Uterus (tissue), 4 donors: Measurements from ENCODE around the gene HTR3C. TPM values are rescaled to one million over a fixed set of nuclear protein-coding genes. Genes with fewer than 3 reads are reported as not detected.
"Not testable (repeated sequence)": the region's sequence is repeated elsewhere in the genome, so short reads cannot be mapped to it uniquely, and the experiment has no call there.

Experiments used
- DNase-seq, 2 donors: peaks; one replicate each; pipeline ENCODE4 v3.0.0-alpha.2; 2019 to 2020
- H3K27ac ChIP-seq, 2 donors: fragments of 200-600 bp; sonication (generic); 1 replicate in 1 of 2; 2 replicates in 1 of 2; pipeline ENCODE4 v1.5.1; 2016 to 2018
- H3K27me3 ChIP-seq, 2 donors: fragments of 200-600 bp; sonication (generic); one replicate each; pipeline ENCODE4 v1.5.1; 2018 to 2019; ENCODE audit warnings: control low read depth in 1 of 2
- H3K36me3 ChIP-seq, 2 donors: fragments of 200-600 bp; sonication (generic); one replicate each; pipeline ENCODE4 v1.5.1; 2019; ENCODE audit warnings: control low read depth in 1 of 2
- H3K4me1 ChIP-seq, 2 donors: fragments of 200-600 bp; sonication (generic); one replicate each; pipeline ENCODE4 v1.5.1; 2018 to 2019; ENCODE audit warnings: control low read depth in 1 of 2
- H3K4me3 ChIP-seq, 2 donors: fragments of 200-600 bp; sonication (generic); 1 replicate in 1 of 2; 2 replicates in 1 of 2; pipeline ENCODE4 v1.5.1; 2018 to 2019; ENCODE audit warnings: mild to moderate bottlenecking in 1 of 2
- H3K9me3 ChIP-seq, 2 donors: fragments of 200-600 bp; sonication (generic); one replicate each; pipeline ENCODE4 v1.5.1; 2019; ENCODE audit warnings: control low read depth in 1 of 2
- CTCF ChIP-seq, 4 experiments: fragments of 200-600 bp in 2 of 4; fragments of 450-650 bp in 2 of 4; sonication (generic) in 2 of 4; IDR thresholded peaks; one replicate each; pipeline ENCODE4 v1.5.1; 2016 to 2019; ENCODE audit warnings: antibody characterized with exemption in 4 of 4, mild to moderate bottlenecking in 2 of 4, moderate library complexity in 1 of 4
- POLR2A ChIP-seq, 2 donors: fragments of 450-650 bp; IDR thresholded peaks; one replicate each; pipeline ENCODE4 v1.6.1; 2016; ENCODE audit warnings: antibody characterized with exemption in 2 of 2, mild to moderate bottlenecking in 1 of 2, moderate library complexity in 1 of 2
- intact Hi-C: fragments of 100-400 bp; cut with DNase I; formaldehyde crosslinking; loops from one replicate; pipeline ENCODE4 v1.15.1; 2023; ENCODE audit warnings: low total_unique reads
- total RNA-seq, 4 donors: library from RNA; depleted of rRNA in 3 of 4; stranded (reverse); fragments of >200 nt in 3 of 4; gene quantifications; one replicate each; pipeline versions ENCODE4 v1.1.0 to v1.2.4, GENCODE V29; 2014 to 2023
- donor health status: DM: yes; HTN: yes; CAD: no.

Gene HTR3C
- under 1 TPM in 1 of 4 donors, not detected in 3; 0.29 TPM for total RNA-seq

- TF ChIP-seq POLR2A (IDR thresholded peaks at IDR 0.05) (no peak), CTCF (IDR thresholded peaks at IDR 0.05) (no peak)
- Histone ChIP-seq H3K36me3 (no peaks in the 10 kb centered on the region), H3K4me1 (no peaks in the 10 kb centered on the region), H3K27me3 (no peaks in the 10 kb centered on the region), H3K9me3 (no peaks in the 10 kb centered on the region), H3K4me3 (no peak within 1 kb of the TSS), H3K27ac (no peak within 1 kb of the TSS)
- no peak for DNase-seq
- intact Hi-C loops: no loop called here
Measured at GRCh38 chr3:184052767-184053166, at the start of gene HTR3C. Gene HTR3C, plus strand, starts transcription at chr3:184053047. Its CDS starts 34 bp downstream, at chr3:184053081.

GRCh38 chr3:184003187-184003967 lies 49.5 kb upstream of the HTR3C start:
- no peaks in the 10 kb centered on the region for H3K4me1 ChIP-seq
- H3K27ac ChIP-seq: no peak overlapping the region

GRCh38 chr3:184004476-184004875 lies 48.4 kb upstream of the HTR3C start:
- Histone ChIP-seq H3K9me3 (no peaks in the 10 kb centered on the region), H3K36me3 (no peaks in the 10 kb centered on the region), H3K4me1 (no peaks in the 10 kb centered on the region), H3K4me3 (no peak overlapping the region), H3K27me3 (no peaks in the 10 kb centered on the region), H3K27ac (no peak overlapping the region)
- TF ChIP-seq POLR2A (IDR thresholded peaks at IDR 0.05) (no peak), CTCF (IDR thresholded peaks at IDR 0.05) (no peak)
- intact Hi-C loops: no loop called here
- DNase-seq: no peak

More at GRCh38 chr3:184003187-184003967, 49.5 kb upstream of the HTR3C start:
- Histone ChIP-seq H3K36me3 (no peaks in the 10 kb centered on the region), H3K4me3 (no peak overlapping the region), H3K9me3 (no peaks in the 10 kb centered on the region), H3K27me3 (no peaks in the 10 kb centered on the region)
- TF ChIP-seq POLR2A (IDR thresholded peaks at IDR 0.05) (no peak), CTCF (IDR thresholded peaks at IDR 0.05) (no peak)
- intact Hi-C loops: no loop called here
- no peak for DNase-seq

- Histone ChIP-seq H3K9me3 (no peaks in the 10 kb centered on the region), H3K4me1 (no peaks in the 10 kb centered on the region), H3K27ac (no peak overlapping the region), H3K4me3 (no peak overlapping the region), H3K36me3 (no peaks in the 10 kb centered on the region), H3K27me3 (no peaks in the 10 kb centered on the region)
- intact Hi-C loops: no loop called here
- peak in 1 of 2 donors; percentile 19 for DNase-seq
- TF ChIP-seq POLR2A (IDR thresholded peaks at IDR 0.05) (no peak), CTCF (IDR thresholded peaks at IDR 0.05) (no peak)
Measured at GRCh38 chr3:184005941-184006507, 46.8 kb upstream of the HTR3C start.

GRCh38 chr3:184007143-184007813 lies 45.6 kb upstream of the HTR3C start:
- intact Hi-C loops, H3K9me3 ChIP-seq, H3K36me3 ChIP-seq, DNase-seq, H3K27me3 ChIP-seq, H3K27ac ChIP-seq, H3K4me1 ChIP-seq, H3K4me3 ChIP-seq: not testable (repeated sequence)
